GM12873 (cell line): ENCODE results near the gene MAP7D3.

ENCODE experiments used
- TF ChIP-seq, protein P1 (sequence below): IDR thresholded peaks from 2 replicates; pipeline ENCODE4 v1.5.1; 2012; ENCODE audit warnings: low read depth, mild to moderate bottlenecking, moderate library complexity, low read length, control low read depth; ENCODE audit not compliant: insufficient read depth; ENCODE audit errors: missing control alignments

The MAP7D3 gene

DNA sequence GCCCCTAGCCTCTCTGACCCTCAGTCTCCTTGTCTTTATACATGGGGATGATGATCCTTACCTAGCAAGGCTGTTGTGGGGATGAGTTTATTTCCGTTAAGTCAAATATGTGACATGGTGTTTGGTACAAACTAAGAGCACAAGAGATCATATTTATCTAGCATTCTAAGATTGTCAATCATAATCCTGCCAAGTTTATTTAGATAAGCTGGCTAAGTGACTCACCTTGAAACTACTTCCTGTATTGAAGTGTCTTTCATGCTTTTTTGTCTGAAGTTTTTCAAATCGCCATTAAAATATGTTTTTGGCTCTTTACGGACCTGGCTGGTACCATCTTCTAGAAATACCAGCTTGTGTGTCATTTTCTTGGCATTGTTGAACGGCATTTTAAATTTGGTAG, 30.7 kb downstream of the MAP7D3 start:
- TF ChIP-seq, protein P1, sequence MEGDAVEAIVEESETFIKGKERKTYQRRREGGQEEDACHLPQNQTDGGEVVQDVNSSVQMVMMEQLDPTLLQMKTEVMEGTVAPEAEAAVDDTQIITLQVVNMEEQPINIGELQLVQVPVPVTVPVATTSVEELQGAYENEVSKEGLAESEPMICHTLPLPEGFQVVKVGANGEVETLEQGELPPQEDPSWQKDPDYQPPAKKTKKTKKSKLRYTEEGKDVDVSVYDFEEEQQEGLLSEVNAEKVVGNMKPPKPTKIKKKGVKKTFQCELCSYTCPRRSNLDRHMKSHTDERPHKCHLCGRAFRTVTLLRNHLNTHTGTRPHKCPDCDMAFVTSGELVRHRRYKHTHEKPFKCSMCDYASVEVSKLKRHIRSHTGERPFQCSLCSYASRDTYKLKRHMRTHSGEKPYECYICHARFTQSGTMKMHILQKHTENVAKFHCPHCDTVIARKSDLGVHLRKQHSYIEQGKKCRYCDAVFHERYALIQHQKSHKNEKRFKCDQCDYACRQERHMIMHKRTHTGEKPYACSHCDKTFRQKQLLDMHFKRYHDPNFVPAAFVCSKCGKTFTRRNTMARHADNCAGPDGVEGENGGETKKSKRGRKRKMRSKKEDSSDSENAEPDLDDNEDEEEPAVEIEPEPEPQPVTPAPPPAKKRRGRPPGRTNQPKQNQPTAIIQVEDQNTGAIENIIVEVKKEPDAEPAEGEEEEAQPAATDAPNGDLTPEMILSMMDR, result no peak

DNA sequence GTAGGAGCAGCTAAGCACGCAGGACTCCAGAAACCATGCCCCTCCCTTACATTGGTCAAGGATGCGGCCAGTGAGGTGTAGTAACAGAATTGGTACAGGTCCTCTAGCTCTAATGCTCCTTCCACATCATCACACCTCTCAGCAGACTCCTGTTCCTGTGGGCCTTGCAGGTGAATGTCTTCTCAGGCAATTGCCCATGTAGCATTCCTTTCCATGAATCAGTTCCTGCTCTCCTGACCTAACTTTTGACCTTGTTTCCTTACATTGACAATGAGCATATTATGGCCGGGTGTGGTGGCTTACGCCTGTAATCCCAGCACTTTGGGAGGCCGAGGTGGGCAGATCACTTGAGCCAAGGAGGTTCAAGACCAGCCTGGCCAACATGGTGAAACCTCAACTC, 31.3 kb downstream of the MAP7D3 start:
- TF ChIP-seq, protein P1, result no peak

DNA sequence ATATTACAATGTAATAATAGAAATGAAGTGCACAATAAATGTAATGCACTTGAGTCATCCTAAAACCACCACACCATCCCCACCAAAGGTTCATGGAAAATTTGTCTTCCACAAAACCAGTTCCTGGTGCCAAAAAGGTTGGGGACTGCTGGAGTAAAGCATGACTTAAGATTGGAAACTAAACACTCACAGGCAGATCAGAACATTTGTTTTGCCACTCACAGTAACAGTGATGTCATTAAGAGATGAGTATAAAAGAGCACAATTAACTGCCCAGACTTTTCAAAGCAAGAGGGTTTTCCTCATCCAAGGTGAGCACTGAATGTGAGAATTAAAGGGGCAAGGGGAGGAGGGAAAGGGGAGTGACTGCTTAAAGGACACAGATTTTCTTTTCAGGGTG, 35.6 kb downstream of the MAP7D3 start:
- TF ChIP-seq, protein P1, result no peak

DNA sequence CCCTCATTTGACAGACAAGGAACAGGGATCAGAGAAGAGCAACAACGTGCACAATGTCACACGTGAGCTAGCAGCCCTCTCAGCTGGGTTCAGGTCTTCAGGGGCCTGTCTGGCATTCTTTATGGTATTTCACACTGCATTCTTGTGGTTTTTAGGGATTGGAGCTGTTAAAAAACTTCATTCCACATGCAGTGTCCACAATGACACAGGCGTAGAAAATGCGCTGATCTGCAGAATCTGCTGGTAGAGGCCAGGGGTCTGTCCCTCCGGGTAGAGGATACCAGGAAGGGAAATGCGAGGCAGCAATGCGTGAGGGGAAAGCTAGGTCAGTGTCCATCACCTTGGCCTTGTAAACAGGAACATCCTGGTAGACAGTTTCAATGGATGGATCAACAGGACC, 36.6 kb downstream of the MAP7D3 start:
- TF ChIP-seq, protein P1, result no peak

DNA sequence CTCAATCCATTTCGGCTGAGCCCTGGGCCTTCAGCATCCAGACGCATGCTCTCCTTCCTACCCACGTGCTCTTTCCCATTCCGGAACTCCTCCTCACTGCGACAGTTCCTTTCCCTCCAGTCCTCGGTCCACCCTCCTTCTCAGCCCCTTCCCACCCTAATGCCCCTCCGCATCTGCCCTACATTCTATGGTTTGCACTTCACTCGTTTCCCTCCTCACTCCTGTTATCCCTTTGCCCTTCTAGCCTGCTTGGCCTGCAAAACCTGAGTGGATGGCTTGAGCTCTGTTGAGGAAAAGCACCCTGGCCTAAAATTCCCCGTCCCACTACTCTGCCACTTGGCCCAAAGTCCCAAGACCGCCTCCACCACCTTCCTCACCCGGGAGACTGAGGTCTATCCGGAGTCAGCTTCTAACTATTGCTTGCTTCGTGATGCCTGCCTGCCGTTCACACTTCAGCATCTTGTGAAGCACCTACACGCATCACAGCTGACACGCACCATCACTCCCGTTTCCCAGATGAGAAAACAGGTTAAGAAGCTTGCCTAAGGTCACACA, 38.6 kb downstream of the MAP7D3 start:
- TF ChIP-seq, protein P1, result no peak

DNA sequence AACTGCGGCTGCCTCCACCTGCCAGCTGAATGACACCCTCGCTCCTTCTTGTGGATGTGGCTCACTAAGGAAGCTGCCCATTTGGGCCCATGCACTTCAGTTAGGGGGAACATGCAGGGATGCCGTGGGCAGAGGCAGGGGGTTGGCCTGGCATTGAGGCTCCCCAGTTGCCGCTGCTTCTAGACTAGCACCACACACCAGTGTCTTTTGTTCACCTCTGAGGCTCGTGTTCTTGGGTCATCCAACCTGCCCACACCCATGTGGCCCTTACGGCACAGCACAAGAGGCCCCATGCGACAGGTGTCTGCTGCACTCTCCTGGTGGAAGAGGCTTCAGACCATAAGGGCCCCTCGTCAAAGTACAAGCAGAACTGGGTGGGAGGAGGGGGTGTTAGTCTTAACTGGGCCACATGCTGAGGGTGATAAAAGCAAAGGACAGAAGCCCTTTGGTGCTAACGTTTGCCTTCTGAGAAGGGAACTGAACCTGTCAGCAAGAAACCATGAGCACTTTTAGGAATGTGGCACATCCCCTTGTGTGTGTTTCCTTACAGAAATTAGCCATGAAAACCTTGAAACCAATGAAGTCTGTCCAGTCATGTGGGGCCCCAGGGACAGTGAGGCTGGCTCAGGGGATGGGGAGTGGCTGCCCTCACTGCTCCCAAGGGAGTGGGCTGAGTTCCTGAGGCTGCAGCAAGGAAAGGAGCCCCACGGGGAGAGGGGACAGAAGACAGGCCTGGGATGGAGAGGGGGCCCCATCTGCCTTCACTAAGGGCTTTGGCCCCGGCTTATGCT, 39.2 kb downstream of the MAP7D3 start:
- TF ChIP-seq, protein P1, result no peak

DNA sequence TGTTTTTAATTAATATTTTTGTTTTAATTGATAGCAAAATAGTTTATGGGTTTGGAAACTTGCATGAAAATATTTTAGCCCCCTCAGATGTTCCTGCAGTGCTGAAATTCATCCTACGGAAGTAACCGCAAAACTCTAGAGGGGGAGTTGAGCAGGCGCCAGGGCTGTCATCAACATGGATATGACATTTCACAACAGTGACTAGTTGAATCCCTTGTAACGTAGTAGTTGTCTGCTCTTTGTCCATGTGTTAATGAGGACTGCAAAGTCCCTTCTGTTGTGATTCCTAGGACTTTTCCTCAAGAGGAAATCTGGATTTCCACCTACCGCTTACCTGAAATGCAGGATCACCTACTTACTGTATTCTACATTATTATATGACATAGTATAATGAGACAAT, 40.4 kb downstream of the MAP7D3 start:
- TF ChIP-seq, protein P1, result no peak
